ENCODE data around the gene HADHB.
"Not testable (repeated sequence)": the region's sequence is repeated elsewhere in the genome, so short reads cannot be mapped to it uniquely, and the experiment has no call there.

The HADHB gene

GRCh38 chr2:26298638-26299393 lies 54.1 kb downstream of the HADHB start:
- peak; percentile 16 for DNase-seq

GRCh38 chr2:26299471-26300101 lies 54.8 kb downstream of the HADHB start:
- peak; percentile 83 for DNase-seq

- DNase-seq = peak; percentile 71
Measured at GRCh38 chr2:26300234-26300925, 55.6 kb downstream of the HADHB start.

- no peak for DNase-seq
Measured at GRCh38 chr2:26302846-26303245, 58.1 kb downstream of the HADHB start.

- DNase-seq = not testable (repeated sequence)
Measured at GRCh38 chr2:26305094-26305493, 60.4 kb downstream of the HADHB start.

- no peak for DNase-seq
Measured at GRCh38 chr2:26305540-26305939, 60.8 kb downstream of the HADHB start.

- DNase-seq = no peak
Measured at GRCh38 chr2:26309921-26310320, 65.2 kb downstream of the HADHB start.

GRCh38 chr2:26312471-26312870 lies 67.7 kb downstream of the HADHB start:
- no peak for DNase-seq

- DNase-seq = no peak
Measured at GRCh38 chr2:26313446-26313845, 68.7 kb downstream of the HADHB start.

- DNase-seq = no peak
Measured at GRCh38 chr2:26314243-26314642, 69.5 kb downstream of the HADHB start.

GRCh38 chr2:26316041-26316440 lies 71.3 kb downstream of the HADHB start:
- DNase-seq = no peak

GRCh38 chr2:26316845-26317244 lies 72.1 kb downstream of the HADHB start:
- no peak for DNase-seq

- DNase-seq = no peak
Measured at GRCh38 chr2:26317377-26318105, 72.8 kb downstream of the HADHB start.

GRCh38 chr2:26318950-26319349 lies 74.2 kb downstream of the HADHB start:
- DNase-seq = no peak

- DNase-seq = not testable (repeated sequence)
Measured at GRCh38 chr2:26324479-26324878, 79.7 kb downstream of the HADHB start.

- DNase-seq = no peak
Measured at GRCh38 chr2:26324903-26325302, 80.2 kb downstream of the HADHB start.

- no peak for DNase-seq
Measured at GRCh38 chr2:26325851-26326250, 81.1 kb downstream of the HADHB start.

GRCh38 chr2:26326514-26326913 lies 81.8 kb downstream of the HADHB start:
- no peak for DNase-seq

- DNase-seq = no peak
Measured at GRCh38 chr2:26327291-26328272, 82.8 kb downstream of the HADHB start.

- not testable (repeated sequence) for DNase-seq
Measured at GRCh38 chr2:26329083-26329482, 84.3 kb downstream of the HADHB start.

GRCh38 chr2:26330114-26330549 lies 85.4 kb downstream of the HADHB start:
- DNase-seq = peak; percentile 67

- DNase-seq = no peak
Measured at GRCh38 chr2:26330604-26331003, 85.9 kb downstream of the HADHB start.

Data from kidney glomerular epithelial cell (primary cell).